SK-N-SH treated with all-trans-retinoic acid at 6 μM for 48 hours (cell line): ENCODE data around the gene EHBP1.

Experiments used
- ATAC-seq: fragments of 200-7000 bp; cut with Tn5 transposase; 3 replicates; pipeline ENCODE4 v1.9.1; 2020; ENCODE audit warnings: mild to moderate bottlenecking, moderate library complexity
- ARNTL ChIP-seq: fragments of 450-650 bp; formaldehyde crosslinking; IDR thresholded peaks from 2 replicates; pipeline ENCODE4 v1.5.0; 2020; ENCODE audit warnings: low read depth, mild to moderate bottlenecking, moderate library complexity, borderline replicate concordance
- BACH2 ChIP-seq: fragments of 250-450 bp; sonication (Bioruptor Pico); IDR thresholded peaks from 2 replicates; pipeline ENCODE4 v1.9.0; 2021; ENCODE audit warnings: mild to moderate bottlenecking, borderline replicate concordance
- ESRRG ChIP-seq: fragments of 250-450 bp; sonication (Bioruptor Pico); IDR thresholded peaks from 2 replicates; pipeline ENCODE4 v1.6.1; 2021; ENCODE audit warnings: mild to moderate bottlenecking
- ISL1 ChIP-seq: fragments of 250-450 bp; sonication (Bioruptor Pico); IDR thresholded peaks from 2 replicates; pipeline ENCODE4 v2.1.2; 2022; ENCODE audit warnings: mild to moderate bottlenecking, moderate library complexity
- OSR1 ChIP-seq: fragments of 250-450 bp; sonication (Bioruptor Pico); IDR thresholded peaks from 2 replicates; pipeline ENCODE4 v1.8.0; 2022; ENCODE audit warnings: moderate library complexity, mild to moderate bottlenecking, inconsistent platforms
- PPARA ChIP-seq: fragments of 250-450 bp; sonication (Bioruptor Pico); IDR thresholded peaks from 2 replicates; pipeline ENCODE4 v1.5.0; 2020; ENCODE audit warnings: mild to moderate bottlenecking, borderline replicate concordance
- RARB ChIP-seq: fragments of 250-450 bp; sonication (Bioruptor Pico); IDR thresholded peaks from 2 replicates; pipeline ENCODE4 v1.8.0; 2021; ENCODE audit warnings: mild to moderate bottlenecking, moderate library complexity
- SNAI2 ChIP-seq: fragments of 250-450 bp; sonication (Bioruptor Pico); IDR thresholded peaks from 2 replicates; pipeline ENCODE4 v1.5.0; 2020; ENCODE audit warnings: mild to moderate bottlenecking, moderate library complexity
- TCF4 ChIP-seq: fragments of 250-450 bp; sonication (Bioruptor Pico); IDR thresholded peaks from 2 replicates; pipeline ENCODE4 v1.8.0; 2021; ENCODE audit warnings: mild to moderate bottlenecking, moderate library complexity, borderline replicate concordance
- TOX ChIP-seq: fragments of 250-450 bp; sonication (Bioruptor Pico); IDR thresholded peaks from 2 replicates; pipeline ENCODE4 v1.8.0; 2021; ENCODE audit warnings: mild to moderate bottlenecking, moderate library complexity, borderline replicate concordance
- TSHZ2 ChIP-seq: fragments of 250-450 bp; sonication (Bioruptor Pico); IDR thresholded peaks from 2 replicates; pipeline ENCODE4 v1.5.0; 2020; ENCODE audit warnings: mild to moderate bottlenecking, moderate library complexity
- ZC3H10 ChIP-seq: fragments of 250-450 bp; sonication (Bioruptor Pico); IDR thresholded peaks from 2 replicates; pipeline ENCODE4 v1.5.1; 2021; ENCODE audit warnings: mild to moderate bottlenecking, moderate library complexity
- ZFP3 ChIP-seq: fragments of 250-450 bp; sonication (Bioruptor Pico); IDR thresholded peaks from 2 replicates; pipeline ENCODE4 v1.5.0; 2020; ENCODE audit warnings: mild to moderate bottlenecking, moderate library complexity
- ZFP30 ChIP-seq: fragments of 450-650 bp; formaldehyde crosslinking; IDR thresholded peaks from 2 replicates; pipeline ENCODE4 v1.5.0; 2022; ENCODE audit warnings: mild to moderate bottlenecking, moderate library complexity
- ZNF565 ChIP-seq: fragments of 450-650 bp; formaldehyde crosslinking; conservative IDR thresholded peaks from 2 replicates; pipeline ENCODE4 v1.5.0; 2020; ENCODE audit warnings: low read depth, mild to moderate bottlenecking, moderate library complexity
- ZNF70 ChIP-seq: fragments of 450-650 bp; formaldehyde crosslinking; IDR thresholded peaks from 2 replicates; pipeline ENCODE4 v1.5.0; 2020; ENCODE audit warnings: mild to moderate bottlenecking, moderate library complexity
- ZNF8 ChIP-seq: fragments of 450-650 bp; formaldehyde crosslinking; IDR thresholded peaks from 2 replicates; pipeline ENCODE4 v1.5.0; 2020; ENCODE audit warnings: mild to moderate bottlenecking, moderate library complexity
- TF ChIP-seq, protein P1 (sequence below): fragments of 250-450 bp; sonication (Bioruptor Pico); IDR thresholded peaks from 2 replicates; pipeline ENCODE4 v1.5.1; 2021; ENCODE audit warnings: mild to moderate bottlenecking, moderate library complexity
- TF ChIP-seq, protein P2 (sequence below): fragments of 250-450 bp; sonication (Bioruptor Pico); IDR thresholded peaks from 2 replicates; pipeline ENCODE4 v1.8.0; 2020; ENCODE audit warnings: mild to moderate bottlenecking, moderate library complexity, borderline replicate concordance
- TF ChIP-seq, protein P3 (sequence below): fragments of 250-450 bp; sonication (Bioruptor Pico); IDR thresholded peaks from 2 replicates; pipeline ENCODE4 v1.8.0; 2021; ENCODE audit warnings: low read depth, mild to moderate bottlenecking, moderate library complexity, borderline replicate concordance
- TF ChIP-seq, protein P4 (sequence below): fragments of 250-450 bp; sonication (Bioruptor Pico); IDR thresholded peaks from 2 replicates; pipeline ENCODE4 v1.5.1; 2020; ENCODE audit warnings: low read depth, mild to moderate bottlenecking, moderate library complexity

EHBP1 gene

GRCh38 chr2:63081404-63081803 is 375.9 kb downstream of the EHBP1 start:
- TF ChIP-seq TCF4 (CRISPR knock-in tag) (no peak), ZNF565 (CRISPR knock-in tag) (no peak), ESRRG (CRISPR knock-in tag) (no peak), PPARA (no peak)
- no peak for ATAC-seq

- no peak for TF ChIP-seq ZNF70
- TF ChIP-seq ZFP3 (CRISPR knock-in tag): no peak
- TF ChIP-seq, protein P1, sequence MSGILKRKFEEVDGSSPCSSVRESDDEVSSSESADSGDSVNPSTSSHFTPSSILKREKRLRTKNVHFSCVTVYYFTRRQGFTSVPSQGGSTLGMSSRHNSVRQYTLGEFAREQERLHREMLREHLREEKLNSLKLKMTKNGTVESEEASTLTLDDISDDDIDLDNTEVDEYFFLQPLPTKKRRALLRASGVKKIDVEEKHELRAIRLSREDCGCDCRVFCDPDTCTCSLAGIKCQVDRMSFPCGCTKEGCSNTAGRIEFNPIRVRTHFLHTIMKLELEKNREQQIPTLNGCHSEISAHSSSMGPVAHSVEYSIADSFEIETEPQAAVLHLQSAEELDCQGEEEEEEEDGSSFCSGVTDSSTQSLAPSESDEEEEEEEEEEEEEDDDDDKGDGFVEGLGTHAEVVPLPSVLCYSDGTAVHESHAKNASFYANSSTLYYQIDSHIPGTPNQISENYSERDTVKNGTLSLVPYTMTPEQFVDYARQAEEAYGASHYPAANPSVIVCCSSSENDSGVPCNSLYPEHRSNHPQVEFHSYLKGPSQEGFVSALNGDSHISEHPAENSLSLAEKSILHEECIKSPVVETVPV (CRISPR knock-in tag): no peak
- TF ChIP-seq ESRRG (CRISPR knock-in tag): no peak
- TF ChIP-seq ARNTL: no peak
- TF ChIP-seq PPARA: no peak
- TF ChIP-seq, protein P2, sequence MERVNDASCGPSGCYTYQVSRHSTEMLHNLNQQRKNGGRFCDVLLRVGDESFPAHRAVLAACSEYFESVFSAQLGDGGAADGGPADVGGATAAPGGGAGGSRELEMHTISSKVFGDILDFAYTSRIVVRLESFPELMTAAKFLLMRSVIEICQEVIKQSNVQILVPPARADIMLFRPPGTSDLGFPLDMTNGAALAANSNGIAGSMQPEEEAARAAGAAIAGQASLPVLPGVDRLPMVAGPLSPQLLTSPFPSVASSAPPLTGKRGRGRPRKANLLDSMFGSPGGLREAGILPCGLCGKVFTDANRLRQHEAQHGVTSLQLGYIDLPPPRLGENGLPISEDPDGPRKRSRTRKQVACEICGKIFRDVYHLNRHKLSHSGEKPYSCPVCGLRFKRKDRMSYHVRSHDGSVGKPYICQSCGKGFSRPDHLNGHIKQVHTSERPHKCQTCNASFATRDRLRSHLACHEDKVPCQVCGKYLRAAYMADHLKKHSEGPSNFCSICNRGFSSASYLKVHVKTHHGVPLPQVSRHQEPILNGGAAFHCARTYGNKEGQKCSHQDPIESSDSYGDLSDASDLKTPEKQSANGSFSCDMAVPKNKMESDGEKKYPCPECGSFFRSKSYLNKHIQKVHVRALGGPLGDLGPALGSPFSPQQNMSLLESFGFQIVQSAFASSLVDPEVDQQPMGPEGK (CRISPR knock-in tag): no peak
- TF ChIP-seq SNAI2 (CRISPR knock-in tag): no peak
- ATAC-seq: no peak
These were observed 381.2 kb downstream of the EHBP1 start for GRCh38 chr2:63086687-63087086.

DNA sequence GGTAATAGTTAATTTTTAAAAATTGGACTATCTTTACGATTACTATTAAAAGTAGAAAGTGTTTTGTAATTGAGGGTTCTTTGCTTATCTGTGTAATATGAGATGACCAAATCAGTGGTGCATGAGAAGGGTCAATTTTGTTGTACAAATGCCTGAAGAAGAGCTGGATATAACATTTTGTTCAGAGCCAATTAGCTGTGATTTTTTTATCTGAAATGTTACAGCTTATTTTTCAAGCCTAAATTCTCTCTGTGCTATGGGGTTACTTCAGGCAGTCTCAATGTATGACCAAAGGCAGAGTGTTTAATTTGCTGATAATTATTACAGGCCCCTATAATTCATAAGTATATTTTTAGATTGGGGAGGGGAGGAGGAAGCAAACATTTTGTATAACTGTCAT is 386.9 kb downstream of the EHBP1 start:
- no peak for TF ChIP-seq OSR1 (CRISPR knock-in tag)
- TF ChIP-seq ZNF565 (CRISPR knock-in tag): no peak
- TF ChIP-seq ZC3H10 (CRISPR knock-in tag): no peak
- TF ChIP-seq ISL1: no peak
- TF ChIP-seq RARB (CRISPR knock-in tag): no peak
- no peak for TF ChIP-seq TCF4 (CRISPR knock-in tag)
- no peak for TF ChIP-seq ZNF70
- TF ChIP-seq ZNF8: no peak
- no peak for TF ChIP-seq ESRRG (CRISPR knock-in tag)
- TF ChIP-seq, protein P1 (CRISPR knock-in tag): no peak
- no peak for TF ChIP-seq BACH2 (CRISPR knock-in tag)
- no peak for ATAC-seq

DNA sequence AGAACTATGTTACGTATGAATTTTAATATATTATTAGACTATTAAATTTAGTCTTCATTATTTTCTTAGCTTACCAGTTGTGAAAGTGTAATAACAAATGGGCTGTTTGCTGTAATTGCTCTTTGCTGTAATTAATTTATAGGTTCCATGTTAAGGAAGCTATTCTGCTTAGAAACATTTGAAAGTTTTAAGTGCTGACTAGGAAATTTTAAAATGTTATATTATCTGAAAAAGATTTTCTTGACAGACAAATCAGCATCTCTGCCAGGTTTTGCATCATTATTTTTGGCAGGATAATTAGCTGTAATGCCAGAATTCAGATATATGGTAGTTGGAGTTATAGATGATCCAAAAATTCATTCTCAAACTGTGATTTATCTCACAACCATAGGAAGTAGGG is 387.3 kb downstream of the EHBP1 start:
- ATAC-seq: no peak
- TF ChIP-seq OSR1 (CRISPR knock-in tag): no peak
- no peak for TF ChIP-seq ZFP3 (CRISPR knock-in tag)
- TF ChIP-seq ZFP30 (CRISPR knock-in tag): no peak
- TF ChIP-seq TSHZ2 (CRISPR knock-in tag): no peak
- TF ChIP-seq TCF4 (CRISPR knock-in tag): no peak
- TF ChIP-seq ZNF8: no peak
- TF ChIP-seq, protein P3, sequence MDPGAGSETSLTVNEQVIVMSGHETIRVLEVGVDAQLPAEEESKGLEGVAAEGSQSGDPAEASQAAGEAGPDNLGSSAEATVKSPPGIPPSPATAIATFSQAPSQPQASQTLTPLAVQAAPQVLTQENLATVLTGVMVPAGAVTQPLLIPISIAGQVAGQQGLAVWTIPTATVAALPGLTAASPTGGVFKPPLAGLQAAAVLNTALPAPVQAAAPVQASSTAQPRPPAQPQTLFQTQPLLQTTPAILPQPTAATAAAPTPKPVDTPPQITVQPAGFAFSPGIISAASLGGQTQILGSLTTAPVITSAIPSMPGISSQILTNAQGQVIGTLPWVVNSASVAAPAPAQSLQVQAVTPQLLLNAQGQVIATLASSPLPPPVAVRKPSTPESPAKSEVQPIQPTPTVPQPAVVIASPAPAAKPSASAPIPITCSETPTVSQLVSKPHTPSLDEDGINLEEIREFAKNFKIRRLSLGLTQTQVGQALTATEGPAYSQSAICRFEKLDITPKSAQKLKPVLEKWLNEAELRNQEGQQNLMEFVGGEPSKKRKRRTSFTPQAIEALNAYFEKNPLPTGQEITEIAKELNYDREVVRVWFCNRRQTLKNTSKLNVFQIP (CRISPR knock-in tag): no peak
- TF ChIP-seq, protein P2 (CRISPR knock-in tag): no peak
- TF ChIP-seq TOX (CRISPR knock-in tag): no peak
- TF ChIP-seq, protein P4, sequence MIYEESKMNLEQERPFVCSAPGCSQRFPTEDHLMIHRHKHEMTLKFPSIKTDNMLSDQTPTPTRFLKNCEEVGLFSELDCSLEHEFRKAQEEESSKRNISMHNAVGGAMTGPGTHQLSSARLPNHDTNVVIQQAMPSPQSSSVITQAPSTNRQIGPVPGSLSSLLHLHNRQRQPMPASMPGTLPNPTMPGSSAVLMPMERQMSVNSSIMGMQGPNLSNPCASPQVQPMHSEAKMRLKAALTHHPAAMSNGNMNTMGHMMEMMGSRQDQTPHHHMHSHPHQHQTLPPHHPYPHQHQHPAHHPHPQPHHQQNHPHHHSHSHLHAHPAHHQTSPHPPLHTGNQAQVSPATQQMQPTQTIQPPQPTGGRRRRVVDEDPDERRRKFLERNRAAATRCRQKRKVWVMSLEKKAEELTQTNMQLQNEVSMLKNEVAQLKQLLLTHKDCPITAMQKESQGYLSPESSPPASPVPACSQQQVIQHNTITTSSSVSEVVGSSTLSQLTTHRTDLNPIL (CRISPR knock-in tag): no peak
- TF ChIP-seq ZNF565 (CRISPR knock-in tag): no peak
- TF ChIP-seq PPARA: no peak
